Fibroblast of lung (primary cell): Measurements from ENCODE around the gene AP1AR. TPM values are rescaled to one million over a fixed set of nuclear protein-coding genes. Genes with fewer than 3 reads are reported as not detected.

Source experiments
- DNase-seq, 2 donors: peaks; one replicate each; pipeline versions ENCODE4 v3.0.0 to v3.0.0-alpha.2; 2010; ENCODE audit warnings: low read depth in 2 of 2
- H2AFZ ChIP-seq: 2 replicates; pipeline ENCODE4 v1.5.1; 2012; ENCODE audit warnings: low read length, control low read depth, inconsistent platforms
- H3K27ac ChIP-seq: 2 replicates; pipeline ENCODE4 v1.5.1; 2011; ENCODE audit warnings: low read length, control low read depth; ENCODE audit not compliant: insufficient read depth
- H3K27me3 ChIP-seq: 2 replicates; pipeline ENCODE4 v1.5.1; 2011; ENCODE audit warnings: mild to moderate bottlenecking, low read length; ENCODE audit not compliant: control insufficient read depth, insufficient read depth
- H3K36me3 ChIP-seq: 2 replicates; pipeline ENCODE4 v1.5.1; 2011; ENCODE audit warnings: low read length; ENCODE audit not compliant: control insufficient read depth, insufficient read depth
- H3K4me1 ChIP-seq: 2 replicates; pipeline ENCODE4 v1.5.1; 2011; ENCODE audit warnings: low read length; ENCODE audit not compliant: control insufficient read depth, insufficient read depth; ENCODE audit errors: extremely low read depth
- H3K4me2 ChIP-seq: 2 replicates; pipeline ENCODE4 v1.5.1; 2011; ENCODE audit warnings: low read length, control low read depth; ENCODE audit not compliant: insufficient read depth; ENCODE audit errors: extremely low read depth
- H3K4me3 ChIP-seq, 4 experiments: fragments of 200-600 bp in 1 of 4; sonication (generic) in 1 of 4; replicated peaks in 1 of 4; 2 replicates each; pipeline ENCODE4 v1.5.1; 2011 to 2016; ENCODE audit warnings: low read length in 4 of 4, low read depth in 3 of 4, mild to moderate bottlenecking in 3 of 4, control low read depth in 2 of 4, inconsistent platforms in 1 of 4, mixed read lengths in 1 of 4; ENCODE audit not compliant: insufficient read depth in 1 of 4; ENCODE audit errors: control extremely low read depth in 1 of 4
- H3K79me2 ChIP-seq: 2 replicates; pipeline ENCODE4 v1.5.1; 2012; ENCODE audit warnings: mild to moderate bottlenecking, low read length, inconsistent platforms; ENCODE audit not compliant: control insufficient read depth, insufficient read depth
- H3K9ac ChIP-seq: 2 replicates; pipeline ENCODE4 v1.5.1; 2011; ENCODE audit warnings: mild to moderate bottlenecking, low read length, control low read depth; ENCODE audit not compliant: insufficient read depth
- H3K9me3 ChIP-seq: 2 replicates; pipeline ENCODE4 v1.5.1; 2012; ENCODE audit warnings: low read depth, low read length; ENCODE audit not compliant: control insufficient read depth, insufficient read depth
- H4K20me1 ChIP-seq: 2 replicates; pipeline ENCODE4 v1.5.1; 2011; ENCODE audit warnings: low read length; ENCODE audit not compliant: control insufficient read depth, insufficient read depth; ENCODE audit errors: extremely low read depth
- EZH2 ChIP-seq: IDR thresholded peaks from 2 replicates; pipeline ENCODE4 v1.5.1; 2012; ENCODE audit warnings: low read length, control low read depth, mild to moderate bottlenecking; ENCODE audit errors: missing control alignments
- polyA plus RNA-seq, 2 donors: library from polyadenylated mRNA; depleted of rRNA in 1 of 2; stranded (reverse) in 1 of 2; unstranded in 1 of 2; fragments of >200 nt; gene quantifications; 2 replicates each; pipeline ENCODE4 v1.2.1, GENCODE V29; 2011 to 2012; ENCODE audit warnings: missing spikeins in 1 of 2
- total RNA-seq: library from RNA; depleted of rRNA; stranded (reverse); fragments of >200 nt; gene quantifications from 2 replicates; pipeline ENCODE4 v1.2.1, GENCODE V29; 2014
- TF ChIP-seq, protein P1 (sequence below), 2 donors: IDR thresholded peaks in 1 of 2; conservative IDR thresholded peaks in 1 of 2; 1 replicate in 1 of 2; 2 replicates in 1 of 2; pipeline ENCODE4 v1.5.1; 2011 to 2012; ENCODE audit warnings: low read length in 2 of 2, control low read depth in 1 of 2, inconsistent platforms in 1 of 2, low read depth in 1 of 2, mild to moderate bottlenecking in 1 of 2

The AP1AR gene
- total and polyA plus RNA-seq, 2 donors (not counting 1 experiment from before 2014, with no cell fraction given), result 8.4 to 30.9 TPM

DNA sequence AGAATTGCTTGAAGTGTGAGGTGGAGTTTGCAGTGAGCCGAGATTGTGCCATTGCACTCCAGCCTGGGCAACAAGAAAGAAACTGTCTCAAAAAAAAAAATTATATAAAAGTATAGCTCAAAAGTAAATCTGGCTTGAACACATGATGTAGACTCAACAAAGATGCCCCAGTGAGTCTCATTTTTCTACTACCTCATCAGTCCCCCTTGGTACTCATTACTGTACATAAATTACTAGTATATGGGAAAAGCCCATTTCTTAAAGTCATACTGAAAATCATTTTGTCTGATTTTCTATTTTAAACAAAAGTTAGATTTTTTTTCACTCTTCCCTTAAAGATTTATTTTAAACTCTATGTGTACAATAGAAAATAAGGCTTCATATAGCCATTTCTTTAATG lies 47.1 kb upstream of the AP1AR start:
- no peak overlapping the region for H3K9ac ChIP-seq
- H2AFZ ChIP-seq, result no peak overlapping the region
- H3K27me3 ChIP-seq, result no peaks in the 10 kb centered on the region
- H3K36me3 ChIP-seq, result no peaks in the 10 kb centered on the region
- no peaks in the 10 kb centered on the region for H3K4me1 ChIP-seq
- no peaks in the 10 kb centered on the region for H3K79me2 ChIP-seq
- no peak for DNase-seq
- H4K20me1 ChIP-seq, result no peaks in the 10 kb centered on the region
- no peak overlapping the region for H3K4me3 ChIP-seq
- TF ChIP-seq EZH2, result no peak
- TF ChIP-seq, protein P1, sequence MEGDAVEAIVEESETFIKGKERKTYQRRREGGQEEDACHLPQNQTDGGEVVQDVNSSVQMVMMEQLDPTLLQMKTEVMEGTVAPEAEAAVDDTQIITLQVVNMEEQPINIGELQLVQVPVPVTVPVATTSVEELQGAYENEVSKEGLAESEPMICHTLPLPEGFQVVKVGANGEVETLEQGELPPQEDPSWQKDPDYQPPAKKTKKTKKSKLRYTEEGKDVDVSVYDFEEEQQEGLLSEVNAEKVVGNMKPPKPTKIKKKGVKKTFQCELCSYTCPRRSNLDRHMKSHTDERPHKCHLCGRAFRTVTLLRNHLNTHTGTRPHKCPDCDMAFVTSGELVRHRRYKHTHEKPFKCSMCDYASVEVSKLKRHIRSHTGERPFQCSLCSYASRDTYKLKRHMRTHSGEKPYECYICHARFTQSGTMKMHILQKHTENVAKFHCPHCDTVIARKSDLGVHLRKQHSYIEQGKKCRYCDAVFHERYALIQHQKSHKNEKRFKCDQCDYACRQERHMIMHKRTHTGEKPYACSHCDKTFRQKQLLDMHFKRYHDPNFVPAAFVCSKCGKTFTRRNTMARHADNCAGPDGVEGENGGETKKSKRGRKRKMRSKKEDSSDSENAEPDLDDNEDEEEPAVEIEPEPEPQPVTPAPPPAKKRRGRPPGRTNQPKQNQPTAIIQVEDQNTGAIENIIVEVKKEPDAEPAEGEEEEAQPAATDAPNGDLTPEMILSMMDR (conservative IDR thresholded peaks at IDR 0.05 in 1 of 2, IDR thresholded peaks at IDR 0.05 in 1 of 2; ENCODE audit: low read depth in 1 of 2, low read length in 2 of 2), result no peak
- no peaks in the 10 kb centered on the region for H3K9me3 ChIP-seq
- H3K4me2 ChIP-seq, result no peak overlapping the region
- H3K27ac ChIP-seq, result no peak overlapping the region

DNA sequence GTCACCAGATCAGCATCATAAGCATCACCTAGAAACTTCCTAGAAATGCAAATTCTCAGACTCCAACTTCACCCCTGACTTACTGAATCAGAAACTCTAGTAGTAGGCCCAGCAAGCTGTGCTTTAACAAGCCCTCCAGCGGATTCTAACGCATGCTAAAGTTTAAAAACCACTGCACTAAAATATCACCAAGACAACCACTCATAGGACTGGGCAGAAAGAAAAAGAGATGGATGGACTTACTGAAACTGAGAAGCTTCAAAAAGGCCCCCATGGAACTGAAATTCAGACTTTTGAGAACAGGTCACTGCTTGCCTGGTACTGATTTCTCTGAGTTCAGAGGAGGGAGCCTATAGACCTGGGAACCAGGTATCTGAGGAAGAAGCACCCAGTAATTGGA lies 46.3 kb upstream of the AP1AR start:
- Histone ChIP-seq H3K9ac (no peak overlapping the region), H2AFZ (no peak overlapping the region), H3K27ac (no peak overlapping the region), H3K4me1 (no peaks in the 10 kb centered on the region), H3K4me2 (no peak overlapping the region), H3K4me3 (no peak overlapping the region), H4K20me1 (no peaks in the 10 kb centered on the region), H3K27me3 (no peaks in the 10 kb centered on the region), H3K9me3 (no peaks in the 10 kb centered on the region), H3K36me3 (no peaks in the 10 kb centered on the region), H3K79me2 (no peaks in the 10 kb centered on the region)
- TF ChIP-seq, protein P1 (conservative IDR thresholded peaks at IDR 0.05 in 1 of 2, IDR thresholded peaks at IDR 0.05 in 1 of 2; ENCODE audit: low read depth in 1 of 2, low read length in 2 of 2), result no peak
- no peak for TF ChIP-seq EZH2
- no peak for DNase-seq

DNA sequence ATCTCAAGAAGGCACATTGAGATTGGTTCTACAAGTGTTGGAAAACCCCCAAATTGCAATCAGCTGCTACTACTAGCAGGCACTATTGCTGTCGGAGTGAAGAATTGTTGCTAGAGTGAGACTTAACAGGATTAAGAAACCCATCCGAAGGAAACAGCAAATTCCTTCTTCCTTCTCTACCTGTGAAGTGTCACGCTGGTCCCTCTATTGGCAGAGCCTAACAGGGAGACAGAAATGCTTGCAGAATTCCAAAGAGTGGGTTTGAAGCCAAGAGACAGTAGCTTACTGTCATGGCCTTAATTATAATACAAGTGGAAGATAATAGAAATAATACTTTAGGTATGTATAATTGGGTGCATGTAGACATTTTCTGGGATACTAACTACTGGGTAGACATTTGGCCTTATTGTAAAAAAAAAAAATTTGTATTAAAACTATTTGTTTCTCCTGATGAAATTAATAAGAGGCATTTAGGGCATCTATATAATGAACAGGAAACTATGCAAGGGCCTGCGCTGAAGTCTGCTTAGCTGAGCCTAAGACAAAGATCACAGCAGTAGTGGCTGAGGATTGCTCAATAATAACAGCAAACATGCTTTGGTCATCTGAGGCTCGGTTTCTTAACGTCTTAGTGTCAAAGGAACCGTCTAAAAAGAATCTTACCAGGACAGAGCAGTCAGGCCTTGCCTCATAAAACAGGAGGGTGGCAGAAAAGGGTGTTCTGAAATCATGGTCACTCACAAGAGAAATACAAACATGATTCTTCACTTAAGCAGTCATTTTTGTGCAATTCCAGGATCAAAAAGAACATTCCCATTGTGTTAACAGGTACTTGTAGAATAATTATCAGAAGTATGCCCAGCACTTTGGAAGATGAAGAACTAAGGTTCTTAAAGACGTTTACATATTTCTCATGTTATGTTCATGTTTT lies 45.6 kb upstream of the AP1AR start:
- H3K9ac ChIP-seq, result no peak overlapping the region
- H2AFZ ChIP-seq, result no peak overlapping the region
- no peaks in the 10 kb centered on the region for H3K36me3 ChIP-seq
- no peaks in the 10 kb centered on the region for H3K4me1 ChIP-seq
- no peak for TF ChIP-seq EZH2
- TF ChIP-seq, protein P1 (conservative IDR thresholded peaks at IDR 0.05 in 1 of 2, IDR thresholded peaks at IDR 0.05 in 1 of 2; ENCODE audit: low read depth in 1 of 2, low read length in 2 of 2), result no peak
- H3K27me3 ChIP-seq, result no peaks in the 10 kb centered on the region
- DNase-seq, result peak in 1 of 2 donors; percentile 42
- H4K20me1 ChIP-seq, result no peaks in the 10 kb centered on the region
- H3K79me2 ChIP-seq, result no peaks in the 10 kb centered on the region
- no peak overlapping the region for H3K4me3 ChIP-seq
- no peaks in the 10 kb centered on the region for H3K9me3 ChIP-seq
- no peak overlapping the region for H3K4me2 ChIP-seq
- H3K27ac ChIP-seq, result no peak overlapping the region
